ENCODE data around the gene BMP3. TPM values are rescaled to one million over a fixed set of nuclear protein-coding genes. Genes with fewer than 3 reads are reported as not detected.

Gene BMP3
- total RNA-seq, 1 experiment from 2014 or later: 1.8 TPM

DNA sequence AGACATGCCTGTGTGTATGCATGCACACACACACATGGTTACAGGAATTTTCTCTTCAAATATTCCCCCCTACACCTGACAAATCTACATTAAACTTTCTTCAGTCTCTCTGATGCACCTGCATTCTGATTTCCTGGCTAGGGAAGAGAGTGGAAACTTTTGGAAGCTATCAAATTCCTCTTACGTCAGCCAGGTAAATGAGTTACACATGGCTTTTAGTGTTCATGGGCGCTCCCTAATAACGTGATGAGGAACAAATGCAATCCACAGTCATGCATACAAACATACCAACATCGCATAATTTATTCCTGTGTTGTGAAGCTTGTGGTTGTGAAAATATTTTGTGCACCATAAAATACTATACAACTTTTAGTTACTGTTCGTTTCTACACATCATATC is 34.9 kb downstream of the BMP3 start:
- ChIA-PET POLR2A (ENCODE audit: unreplicated experiment) (no interaction called here), CTCF (no interaction called here)
- no peaks in the 10 kb centered on the region for H3F3A ChIP-seq (ENCODE audit: low read length, unreplicated experiment)
- no peaks in the 10 kb centered on the region for H3K36me3 ChIP-seq (ENCODE audit: low read depth, low read length)
- TF ChIP-seq EZH2phosphoT487 (IDR thresholded peaks at IDR 0.05; ENCODE audit: borderline replicate concordance, low read length): no peak
- TF ChIP-seq, protein P1, sequence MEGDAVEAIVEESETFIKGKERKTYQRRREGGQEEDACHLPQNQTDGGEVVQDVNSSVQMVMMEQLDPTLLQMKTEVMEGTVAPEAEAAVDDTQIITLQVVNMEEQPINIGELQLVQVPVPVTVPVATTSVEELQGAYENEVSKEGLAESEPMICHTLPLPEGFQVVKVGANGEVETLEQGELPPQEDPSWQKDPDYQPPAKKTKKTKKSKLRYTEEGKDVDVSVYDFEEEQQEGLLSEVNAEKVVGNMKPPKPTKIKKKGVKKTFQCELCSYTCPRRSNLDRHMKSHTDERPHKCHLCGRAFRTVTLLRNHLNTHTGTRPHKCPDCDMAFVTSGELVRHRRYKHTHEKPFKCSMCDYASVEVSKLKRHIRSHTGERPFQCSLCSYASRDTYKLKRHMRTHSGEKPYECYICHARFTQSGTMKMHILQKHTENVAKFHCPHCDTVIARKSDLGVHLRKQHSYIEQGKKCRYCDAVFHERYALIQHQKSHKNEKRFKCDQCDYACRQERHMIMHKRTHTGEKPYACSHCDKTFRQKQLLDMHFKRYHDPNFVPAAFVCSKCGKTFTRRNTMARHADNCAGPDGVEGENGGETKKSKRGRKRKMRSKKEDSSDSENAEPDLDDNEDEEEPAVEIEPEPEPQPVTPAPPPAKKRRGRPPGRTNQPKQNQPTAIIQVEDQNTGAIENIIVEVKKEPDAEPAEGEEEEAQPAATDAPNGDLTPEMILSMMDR (conservative IDR thresholded peaks at IDR 0.05; ENCODE audit: low read depth, low read length): no peak
- TF ChIP-seq EZH2 (IDR thresholded peaks at IDR 0.05; ENCODE audit: low read length, unreplicated experiment): no peak
- ATAC-seq (no peak), DNase-seq (no peak)
- H2AFZ ChIP-seq (ENCODE audit: low read length): no peak overlapping the region
- H3K79me2 ChIP-seq (ENCODE audit: low read length): no peaks in the 10 kb centered on the region
- no peaks in the 10 kb centered on the region for H3K9me2 ChIP-seq (replicated peaks; ENCODE audit: low read length)
- no peak overlapping the region for H3K4me3 ChIP-seq (ENCODE audit: low read length)
- H3K9ac ChIP-seq (ENCODE audit: low read length): no peak overlapping the region
- H3K27me3 ChIP-seq (ENCODE audit: low read length): no peaks in the 10 kb centered on the region
- H3K27ac ChIP-seq (ENCODE audit: low read length): no peak overlapping the region
- H3K9me3 ChIP-seq (ENCODE audit: low read length): no peaks in the 10 kb centered on the region
- H3K4me2 ChIP-seq (ENCODE audit: low read length): no peak overlapping the region
- H3K4me1 ChIP-seq (ENCODE audit: insufficient read depth, low read length): no peaks in the 10 kb centered on the region
- no TSS peak for BruUV-seq (replicated peaks)
- no peaks in the 10 kb centered on the region for H4K20me1 ChIP-seq (ENCODE audit: low read length)
- intact Hi-C loops (cut with micrococcal nuclease): loop anchor here (5.0 kb wide), 1 partner anchor 307 kb away; no protein-coding TSS in a partner anchor

DNA sequence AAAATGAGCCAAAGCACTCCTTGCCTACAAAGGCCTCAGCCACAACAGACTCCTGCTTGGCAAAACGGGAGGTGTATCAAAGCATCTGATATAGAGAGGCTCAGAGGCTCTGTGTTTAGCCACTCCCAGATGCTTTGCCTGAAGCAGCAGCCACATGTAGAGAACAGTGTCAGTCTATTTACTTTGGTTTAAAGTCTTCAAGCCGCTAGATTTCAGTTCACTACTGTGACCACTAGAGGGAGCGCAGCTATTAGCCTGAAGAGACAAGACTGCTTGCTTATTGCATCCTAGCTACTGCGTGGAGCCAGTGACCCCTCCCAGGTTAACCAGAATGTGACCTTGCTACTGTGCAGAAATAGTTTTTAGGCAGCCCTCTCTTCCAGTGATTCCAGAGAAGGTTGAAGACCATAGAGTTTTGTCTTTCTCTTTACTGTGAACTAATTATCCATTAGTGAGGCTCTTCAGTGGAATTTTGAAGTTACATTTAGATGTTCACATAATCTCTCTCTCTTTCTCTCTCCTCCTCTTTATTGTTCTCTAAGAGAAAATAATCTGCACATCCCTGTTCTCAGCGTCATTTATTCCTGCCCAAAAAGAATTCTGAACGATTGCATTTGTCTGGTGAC is 39.3 kb downstream of the BMP3 start:
- TF ChIP-seq, protein P1 (conservative IDR thresholded peaks at IDR 0.05; ENCODE audit: low read depth, low read length): peak; percentile 82
- no peak for TF ChIP-seq EZH2phosphoT487 (IDR thresholded peaks at IDR 0.05; ENCODE audit: borderline replicate concordance, low read length)
- no peak for TF ChIP-seq EZH2 (IDR thresholded peaks at IDR 0.05; ENCODE audit: low read length, unreplicated experiment)
- Histone ChIP-seq H2AFZ (ENCODE audit: low read length) (no peak overlapping the region), H3K36me3 (ENCODE audit: low read depth, low read length) (no peaks in the 10 kb centered on the region), H3F3A (ENCODE audit: low read length, unreplicated experiment) (no peaks in the 10 kb centered on the region), H3K27me3 (ENCODE audit: low read length) (no peaks in the 10 kb centered on the region), H3K9me2 (replicated peaks; ENCODE audit: low read length) (no peaks in the 10 kb centered on the region), H3K79me2 (ENCODE audit: low read length) (no peaks in the 10 kb centered on the region), H3K4me2 (ENCODE audit: low read length) (no peak overlapping the region), H3K9me3 (ENCODE audit: low read length) (no peaks in the 10 kb centered on the region), H3K27ac (ENCODE audit: low read length) (no peak overlapping the region), H4K20me1 (ENCODE audit: low read length) (no peaks in the 10 kb centered on the region), H3K9ac (ENCODE audit: low read length) (no peak overlapping the region), H3K4me1 (ENCODE audit: insufficient read depth, low read length) (no peaks in the 10 kb centered on the region), H3K4me3 (ENCODE audit: low read length) (no peak overlapping the region)
- no TSS peak for BruUV-seq (replicated peaks)
- DNase-seq: peak; percentile 90
- POLR2A ChIA-PET (ENCODE audit: unreplicated experiment): no interaction called here
- intact Hi-C loops (cut with micrococcal nuclease): loop anchor here (1.0 to 5.0 kb wide), 3 partner anchors 145 to 302 kb away; partner anchors contain the start of gene PRKG2
- ATAC-seq: peak; percentile 98
- CTCF ChIA-PET: interaction anchor here (1.0 to 1.3 kb wide), 2 partner anchors 282 to 300 kb away, joined by 4 to 6 read pairs; no protein-coding TSS in a partner anchor

DNA sequence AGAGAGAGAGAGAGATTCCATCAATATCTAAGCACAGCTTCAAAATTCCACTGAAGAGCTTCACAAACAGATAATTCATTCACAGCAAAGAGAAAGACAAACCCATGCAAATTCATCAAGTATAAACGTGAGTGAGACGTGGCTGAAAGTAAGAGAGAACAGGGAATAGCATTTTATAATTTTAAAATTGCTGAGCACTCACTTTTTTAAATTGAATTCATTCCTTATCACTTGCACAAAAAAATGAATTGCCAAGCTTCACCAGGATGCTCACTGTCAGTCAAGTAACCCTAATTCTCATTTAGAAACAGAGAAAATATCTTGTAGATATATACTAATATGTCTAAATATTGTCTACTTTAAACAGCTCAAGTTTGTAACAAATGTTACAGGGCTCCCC is 40.5 kb downstream of the BMP3 start:
- Histone ChIP-seq H3K9me2 (replicated peaks; ENCODE audit: low read length) (no peaks in the 10 kb centered on the region), H3K27ac (ENCODE audit: low read length) (no peak overlapping the region), H3K27me3 (ENCODE audit: low read length) (no peaks in the 10 kb centered on the region), H3K79me2 (ENCODE audit: low read length) (no peaks in the 10 kb centered on the region), H2AFZ (ENCODE audit: low read length) (no peak overlapping the region), H4K20me1 (ENCODE audit: low read length) (no peaks in the 10 kb centered on the region), H3K4me1 (ENCODE audit: insufficient read depth, low read length) (no peaks in the 10 kb centered on the region), H3K4me2 (ENCODE audit: low read length) (no peak overlapping the region), H3K4me3 (ENCODE audit: low read length) (no peak overlapping the region), H3K36me3 (ENCODE audit: low read depth, low read length) (no peaks in the 10 kb centered on the region), H3F3A (ENCODE audit: low read length, unreplicated experiment) (no peaks in the 10 kb centered on the region), H3K9me3 (ENCODE audit: low read length) (no peaks in the 10 kb centered on the region), H3K9ac (ENCODE audit: low read length) (no peak overlapping the region)
- intact Hi-C loops (cut with micrococcal nuclease): no loop called here
- DNase-seq (no peak), ATAC-seq (no peak)
- CTCF ChIA-PET: no interaction called here
- BruUV-seq (replicated peaks): no TSS peak
- TF ChIP-seq, protein P1 (conservative IDR thresholded peaks at IDR 0.05; ENCODE audit: low read depth, low read length): no peak
- TF ChIP-seq EZH2phosphoT487 (IDR thresholded peaks at IDR 0.05; ENCODE audit: borderline replicate concordance, low read length) (no peak), EZH2 (IDR thresholded peaks at IDR 0.05; ENCODE audit: low read length, unreplicated experiment) (no peak)
- POLR2A ChIA-PET (ENCODE audit: unreplicated experiment): no interaction called here
